Activated B cell treated with CpG ODN at 0.5 μM for 24 hours (primary cell): Measurements from ENCODE around the gene CCT3. TPM values are rescaled to one million over a fixed set of nuclear protein-coding genes. Genes with fewer than 3 reads are reported as not detected.
A peak's percentile ranks its signal among the peaks of the same experiment; 100 is the strongest.
"Not testable (repeated sequence)": the region's sequence is repeated elsewhere in the genome, so short reads cannot be mapped to it uniquely, and the experiment has no call there.

Experiments
- ATAC-seq: fragments of 200-7000 bp; cut with Tn5 transposase; one replicate; pipeline ENCODE4 v1.10.0; 2021; ENCODE audit warnings: low read depth, mild to moderate bottlenecking, moderate library complexity
- CTCF ChIA-PET: fragments of 350-600 bp; sonication (Branson Sonifier 250); formaldehyde crosslinking; loops from one replicate; lab custom pipeline; 2021; ENCODE audit warnings: antibody characterized with exemption; lab: Charles Lee
- POLR2A ChIA-PET: fragments of 350-600 bp; sonication (Branson Sonifier 250); formaldehyde crosslinking; loops from one replicate; lab custom pipeline; 2021; ENCODE audit warnings: antibody characterized with exemption; lab: Charles Lee
- DNase-seq: peaks from one replicate; pipeline ENCODE4 v3.0.0; 2022
- H3K27ac Mint-ChIP-seq: one replicate; pipeline ENCODE4 v1.8.0; 2020; ENCODE audit warnings: mixed read lengths
- H3K27me3 Mint-ChIP-seq: one replicate; pipeline ENCODE4 v1.8.0; 2021; ENCODE audit warnings: mixed read lengths
- H3K36me3 Mint-ChIP-seq: one replicate; pipeline ENCODE4 v1.8.0; 2021; ENCODE audit warnings: low read depth, mixed read lengths
- H3K4me1 Mint-ChIP-seq: one replicate; pipeline ENCODE4 v1.8.0; 2021; ENCODE audit warnings: mixed read lengths
- H3K4me3 Mint-ChIP-seq: one replicate; pipeline ENCODE4 v1.8.0; 2020; ENCODE audit warnings: mild to moderate bottlenecking, mixed read lengths
- H3K9me3 Mint-ChIP-seq: one replicate; pipeline ENCODE4 v1.8.0; 2020; ENCODE audit warnings: mixed read lengths
- intact Hi-C: fragments of 100-400 bp; cut with micrococcal nuclease; formaldehyde crosslinking; loops from one replicate; pipeline ENCODE4 v1.15.1; 2024
- total RNA-seq: library from RNA; stranded (reverse); gene quantifications from 2 replicates; pipeline ENCODE4 v1.2.3, GENCODE V29; 2022
- TF ChIP-seq, protein P1 (sequence below): fragments of 200-600 bp; IDR thresholded peaks from one replicate; pipeline ENCODE4 v1.8.0; 2022; ENCODE audit warnings: antibody characterized with exemption, mild to moderate bottlenecking

CCT3 gene
- total RNA-seq, 1 donor from 2014 or later, result 260 TPM

DNA sequence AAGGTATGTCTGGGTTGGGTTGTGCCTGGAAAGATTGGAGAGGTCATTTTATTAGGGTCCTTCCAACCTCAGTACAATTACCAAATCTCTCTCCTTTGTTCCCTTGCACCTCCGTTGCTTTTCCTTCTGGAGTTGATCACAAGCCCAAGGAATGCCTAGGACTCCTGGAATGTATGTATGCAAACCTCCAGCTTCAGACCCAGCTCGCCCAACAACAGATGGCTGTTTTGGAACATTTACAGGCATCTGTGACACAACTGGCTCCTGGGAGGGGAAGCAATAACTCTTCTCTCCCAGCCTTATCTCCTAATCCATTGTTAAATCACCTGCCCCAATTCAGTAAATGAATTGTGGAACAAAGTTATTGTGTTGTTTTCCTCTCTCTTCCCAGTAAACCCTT, 8.5 kb upstream of the CCT3 start:
- DNase-seq, result no peak
- ATAC-seq, result no peak
- intact Hi-C loops, result no loop called here
- Mint-ChIP-seq H3K36me3 (no peaks in the 10 kb centered on the region), H3K9me3 (no peaks in the 10 kb centered on the region), H3K27me3 (peaks cover 16% of the 10 kb centered on the region), H3K4me1 (no peaks in the 10 kb centered on the region), H3K27ac (no peak overlapping the region), H3K4me3 (no peak overlapping the region)
- POLR2A ChIA-PET, result no interaction called here
- TF ChIP-seq, protein P1, sequence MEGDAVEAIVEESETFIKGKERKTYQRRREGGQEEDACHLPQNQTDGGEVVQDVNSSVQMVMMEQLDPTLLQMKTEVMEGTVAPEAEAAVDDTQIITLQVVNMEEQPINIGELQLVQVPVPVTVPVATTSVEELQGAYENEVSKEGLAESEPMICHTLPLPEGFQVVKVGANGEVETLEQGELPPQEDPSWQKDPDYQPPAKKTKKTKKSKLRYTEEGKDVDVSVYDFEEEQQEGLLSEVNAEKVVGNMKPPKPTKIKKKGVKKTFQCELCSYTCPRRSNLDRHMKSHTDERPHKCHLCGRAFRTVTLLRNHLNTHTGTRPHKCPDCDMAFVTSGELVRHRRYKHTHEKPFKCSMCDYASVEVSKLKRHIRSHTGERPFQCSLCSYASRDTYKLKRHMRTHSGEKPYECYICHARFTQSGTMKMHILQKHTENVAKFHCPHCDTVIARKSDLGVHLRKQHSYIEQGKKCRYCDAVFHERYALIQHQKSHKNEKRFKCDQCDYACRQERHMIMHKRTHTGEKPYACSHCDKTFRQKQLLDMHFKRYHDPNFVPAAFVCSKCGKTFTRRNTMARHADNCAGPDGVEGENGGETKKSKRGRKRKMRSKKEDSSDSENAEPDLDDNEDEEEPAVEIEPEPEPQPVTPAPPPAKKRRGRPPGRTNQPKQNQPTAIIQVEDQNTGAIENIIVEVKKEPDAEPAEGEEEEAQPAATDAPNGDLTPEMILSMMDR, result no peak
- CTCF ChIA-PET, result no interaction called here

DNA sequence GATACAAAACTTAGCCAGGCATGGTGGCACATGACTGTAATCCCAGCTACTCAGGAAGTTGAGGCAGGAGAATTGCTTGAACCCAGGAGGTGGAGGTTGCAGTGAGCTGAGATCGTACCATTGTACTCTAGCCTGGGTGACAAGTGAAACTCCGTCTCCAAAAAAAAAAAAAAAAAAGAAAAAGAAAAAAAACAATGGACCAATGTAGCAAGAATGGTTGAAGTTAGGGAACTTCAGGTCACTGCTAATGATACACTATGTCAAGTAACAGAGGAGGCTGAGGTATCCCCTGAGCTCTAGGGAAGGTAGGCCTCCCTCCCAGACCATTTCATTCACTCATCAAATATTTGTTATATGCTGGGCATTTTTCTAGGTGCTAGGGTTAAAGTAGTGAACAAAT, 7.9 kb upstream of the CCT3 start:
- DNase-seq, H3K9me3 Mint-ChIP-seq, CTCF ChIA-PET, H3K4me1 Mint-ChIP-seq, H3K36me3 Mint-ChIP-seq, H3K27ac Mint-ChIP-seq, ATAC-seq, intact Hi-C loops, H3K4me3 Mint-ChIP-seq: not testable (repeated sequence)
- H3K27me3 Mint-ChIP-seq, result peaks cover 16% of the 10 kb centered on the region
- POLR2A ChIA-PET, result interaction anchor here (0.6 kb wide), 1 partner anchor 64 kb away, joined by 10 read pairs; the partner anchor contains the start of gene SMG5

DNA sequence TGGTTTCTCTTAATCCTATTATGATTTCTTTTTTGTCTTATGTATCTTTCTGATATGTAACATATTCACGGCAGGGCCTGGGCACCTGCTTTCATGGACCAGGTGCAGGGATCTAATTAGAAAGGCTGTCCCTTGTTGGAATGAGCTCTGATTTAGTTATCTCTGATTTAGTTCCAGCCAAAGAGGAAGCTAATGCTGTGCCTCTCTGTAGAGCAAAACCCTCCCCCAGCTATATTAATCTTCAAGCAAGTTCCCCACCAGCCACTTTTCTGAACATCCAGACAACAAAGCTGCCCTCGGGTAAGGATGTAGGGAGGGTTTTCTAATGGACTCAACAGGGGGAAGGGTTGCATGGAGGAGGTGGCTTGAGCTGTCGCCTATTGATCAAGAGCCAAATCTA, 6.3 kb upstream of the CCT3 start:
- no peak overlapping the region for H3K27ac Mint-ChIP-seq
- peaks cover 16% of the 10 kb centered on the region for H3K27me3 Mint-ChIP-seq
- H3K36me3 Mint-ChIP-seq, result no peaks in the 10 kb centered on the region
- DNase-seq, result no peak
- TF ChIP-seq, protein P1, result no peak
- H3K9me3 Mint-ChIP-seq, result no peaks in the 10 kb centered on the region
- ChIA-PET POLR2A (no interaction called here), CTCF (interaction anchor here (1.5 kb wide), 1 partner anchor 14 kb away, joined by 6 read pairs; no protein-coding TSS in a partner anchor)
- intact Hi-C loops, result no loop called here
- peaks cover under 1% of the 10 kb centered on the region for H3K4me1 Mint-ChIP-seq
- no peak overlapping the region for H3K4me3 Mint-ChIP-seq
- ATAC-seq, result no peak

DNA sequence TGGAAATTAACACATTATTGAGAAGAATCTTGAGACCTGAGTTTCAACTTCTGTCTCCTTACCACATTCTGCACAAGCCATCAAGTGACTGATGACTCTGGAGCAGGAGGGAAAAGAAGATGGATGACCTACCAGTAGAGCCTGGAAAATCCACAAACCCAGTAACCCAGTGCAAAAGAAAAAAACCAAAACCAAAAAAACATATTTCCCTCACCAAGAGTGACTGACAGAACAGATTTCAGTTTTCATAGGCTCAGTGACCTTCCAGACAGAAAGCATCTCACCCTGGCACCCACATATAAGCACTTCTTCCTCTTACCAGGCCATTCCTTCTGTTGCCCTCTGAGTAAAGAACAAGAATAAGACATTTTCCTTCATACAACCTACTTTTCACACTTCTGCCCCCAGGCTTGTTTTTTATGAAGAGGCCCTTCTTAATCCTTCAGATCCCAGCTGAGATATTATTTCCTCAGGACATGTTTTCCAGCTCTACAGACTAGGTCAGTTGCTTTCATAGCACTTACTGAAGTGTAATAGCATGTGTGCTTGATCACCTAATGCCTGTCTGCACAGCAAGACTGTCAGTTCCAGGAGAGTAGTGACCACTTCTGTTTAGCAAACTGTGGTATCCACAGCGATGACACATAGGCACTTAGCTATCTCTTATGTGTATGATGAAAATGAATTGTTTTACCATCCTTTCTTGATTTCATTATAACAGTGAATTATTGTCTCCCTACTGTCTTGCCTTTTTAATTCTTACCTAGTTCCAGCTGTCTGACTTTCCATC, 4.3 kb upstream of the CCT3 start:
- ChIA-PET POLR2A (no interaction called here), CTCF (interaction anchor here (0.9 to 1.9 kb wide), 2 partner anchors 43 to 429 kb away, joined by 3 to 8 read pairs; no protein-coding TSS in a partner anchor)
- H3K4me1 Mint-ChIP-seq, result peaks cover 14% of the 10 kb centered on the region
- no peaks in the 10 kb centered on the region for H3K9me3 Mint-ChIP-seq
- TF ChIP-seq, protein P1, result no peak
- H3K36me3 Mint-ChIP-seq, result peaks cover 12% of the 10 kb centered on the region
- DNase-seq (no peak), ATAC-seq (no peak)
- H3K27ac Mint-ChIP-seq, result no peak overlapping the region
- intact Hi-C loops, result no loop called here
- H3K27me3 Mint-ChIP-seq, result peaks cover 11% of the 10 kb centered on the region
- no peak overlapping the region for H3K4me3 Mint-ChIP-seq

DNA sequence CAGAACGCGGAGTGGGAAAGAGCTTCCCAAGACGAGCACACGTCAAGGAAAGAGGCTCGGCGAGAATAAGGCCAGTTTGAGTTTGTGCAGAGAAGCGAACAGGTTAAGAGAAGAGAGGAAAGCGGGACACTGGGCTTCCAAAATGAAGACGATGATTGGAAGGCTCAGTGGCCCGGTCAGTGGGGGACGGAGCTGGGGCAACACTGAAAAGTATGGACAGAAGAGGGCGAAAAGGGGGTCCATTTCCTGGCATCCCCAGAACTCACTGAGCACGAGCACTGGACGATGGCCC, 258 bp downstream of the CCT3 start:
- intact Hi-C loops, result loop anchor here (1.0 to 5.0 kb wide), 6 partner anchors 41 to 404 kb away; partner anchors contain the start of genes GLMP, KHDC4, LAMTOR2 and MEX3A
- DNase-seq, result no peak
- Mint-ChIP-seq H3K9me3 (no peaks in the 10 kb centered on the region), H3K36me3 (peaks cover 48% of the 10 kb centered on the region), H3K4me1 (peaks cover 40% of the 10 kb centered on the region), H3K4me3 (peak overlapping the region; percentile 97), H3K27ac (peak overlapping the region; percentile 97), H3K27me3 (no peaks in the 10 kb centered on the region)
- TF ChIP-seq, protein P1, result no peak
- ChIA-PET CTCF (interaction anchor here (1.6 kb wide), 1 partner anchor 18 kb away, joined by 4 read pairs; no protein-coding TSS in a partner anchor), POLR2A (interaction anchor here (0.5 to 1.2 kb wide), 5 partner anchors 55 to 429 kb away, joined by 3 to 5 read pairs (median 3); partner anchors contain the start of genes PRCC and SMG5)
- ATAC-seq, result no peak
